ENCODE results near the gene GADD45G.

DNA sequence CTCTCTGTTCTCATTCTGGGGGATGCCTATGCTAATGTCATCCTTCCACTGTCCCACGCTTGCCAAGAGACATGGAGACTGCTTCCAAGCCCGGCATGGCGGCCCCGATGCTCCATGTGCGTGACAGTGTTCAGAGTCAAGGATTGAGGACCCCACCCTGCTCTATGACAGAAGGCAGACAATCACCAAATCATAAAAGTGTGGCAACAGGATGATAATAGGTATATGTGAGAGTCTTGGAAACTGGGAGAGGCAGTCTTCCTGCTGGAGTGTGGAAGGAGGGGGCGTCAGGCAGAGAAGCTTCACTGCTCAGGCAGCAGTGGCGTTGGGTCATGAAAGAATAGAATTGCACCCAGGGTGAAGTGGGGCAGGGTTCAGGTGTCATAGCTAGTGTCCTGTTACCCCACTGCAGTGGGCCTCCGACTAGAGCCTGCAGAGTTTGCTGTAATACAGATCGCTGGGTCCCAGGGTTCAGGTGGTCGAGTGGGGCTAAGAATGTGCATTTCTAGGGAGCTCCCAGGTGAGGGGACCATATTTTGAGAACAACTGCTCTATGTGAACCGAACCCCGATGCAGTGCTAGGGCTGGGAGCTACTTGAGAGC, 12.5 kb upstream of the GADD45G start:
- TF ChIP-seq HNF4A (conservative IDR thresholded peaks at IDR 0.05) (no peak), CTCF (IDR thresholded peaks at IDR 0.05; ENCODE audit: low read depth, low read length, missing input control) (no peak), SP1 (IDR thresholded peaks at IDR 0.05) (no peak), FOXA1 (IDR thresholded peaks at IDR 0.05) (no peak), TAF1 (conservative IDR thresholded peaks at IDR 0.05) (no peak)
- TF ChIP-seq, protein P1, sequence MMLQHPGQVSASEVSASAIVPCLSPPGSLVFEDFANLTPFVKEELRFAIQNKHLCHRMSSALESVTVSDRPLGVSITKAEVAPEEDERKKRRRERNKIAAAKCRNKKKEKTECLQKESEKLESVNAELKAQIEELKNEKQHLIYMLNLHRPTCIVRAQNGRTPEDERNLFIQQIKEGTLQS (IDR thresholded peaks at IDR 0.05), result no peak
